CMK (cell line): Measurements from ENCODE around the gene FGF8.

Source experiments
- DNase-seq: peaks from one replicate; pipeline ENCODE4 v3.0.0-alpha.2; 2010; ENCODE audit warnings: low read depth

FGF8 gene

DNA sequence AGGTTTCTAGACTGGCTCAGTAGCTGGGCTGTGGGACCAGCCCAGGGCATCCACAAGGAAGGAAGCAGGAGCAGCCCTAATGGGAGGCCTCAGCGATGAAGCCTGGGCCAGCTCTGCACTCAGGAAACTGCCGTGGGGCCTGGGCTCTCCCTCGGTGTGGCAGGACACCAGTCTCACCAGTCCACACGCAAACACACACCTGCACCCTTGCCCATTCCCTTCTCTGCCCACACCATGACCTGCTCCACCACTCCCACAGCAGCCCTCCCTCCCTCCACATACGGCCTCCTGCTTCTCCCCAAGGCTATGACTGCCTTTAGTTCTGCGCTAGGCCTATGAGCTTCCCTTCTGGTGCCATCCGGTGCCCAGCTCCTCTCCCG lies 7.1 kb downstream of the FGF8 start:
- no peak for DNase-seq

DNA sequence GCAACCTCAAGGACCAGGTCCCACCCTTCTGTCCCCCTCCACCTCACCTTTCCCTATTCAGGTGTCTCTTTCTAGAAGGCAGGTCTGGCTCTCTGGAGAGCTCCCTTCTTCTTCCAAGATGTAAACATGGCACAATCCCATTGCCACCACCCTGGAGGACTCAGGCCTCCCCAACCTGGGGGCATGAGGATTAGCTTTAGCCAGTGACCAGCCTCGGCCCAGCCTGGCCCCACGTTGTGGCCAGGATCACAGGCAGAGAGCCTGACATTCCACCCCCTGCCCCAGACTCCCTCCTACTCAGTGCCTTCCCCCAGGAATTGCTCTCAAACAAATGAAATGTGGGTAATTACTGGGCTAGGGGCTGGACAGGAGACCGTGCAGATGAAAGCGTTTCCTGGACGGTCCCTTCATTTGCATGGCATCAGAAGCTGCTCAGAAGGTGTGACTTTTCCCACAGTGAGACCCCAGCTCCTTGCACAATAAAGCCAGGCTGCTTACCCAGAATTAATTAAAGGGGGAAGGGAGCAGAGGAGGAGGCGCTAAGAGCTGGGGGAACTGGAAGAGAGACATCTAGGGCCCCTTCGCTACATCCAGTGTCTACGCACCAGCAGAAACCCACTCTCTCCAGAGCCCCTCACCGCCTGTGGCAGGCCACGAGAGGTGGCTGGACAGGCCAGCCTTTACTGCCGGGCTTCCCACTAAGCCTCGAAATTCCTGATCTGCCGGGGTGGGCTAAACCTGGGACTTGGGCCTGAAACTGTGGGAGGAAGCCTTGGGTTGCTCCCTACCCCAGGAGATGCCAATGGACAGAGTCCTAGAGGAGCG lies 7.7 kb downstream of the FGF8 start:
- no peak for DNase-seq

DNA sequence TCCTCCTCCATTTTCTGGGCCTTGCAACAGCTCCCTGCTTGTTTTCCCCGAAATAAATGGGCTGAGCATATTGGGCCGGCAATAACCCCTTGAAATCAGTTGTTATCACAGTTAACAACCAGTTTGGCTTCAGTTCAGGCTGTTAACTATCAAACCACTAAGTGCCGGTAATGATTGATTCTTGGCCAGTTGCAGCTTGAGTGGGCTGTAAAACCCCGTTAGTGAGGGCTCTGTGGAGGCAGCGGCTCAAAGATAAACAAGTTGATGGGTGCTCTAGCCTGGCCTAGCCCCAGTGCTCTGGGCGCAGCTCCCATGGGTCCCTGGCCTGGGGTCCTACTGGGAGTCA lies 8.3 kb downstream of the FGF8 start:
- no peak for DNase-seq

DNA sequence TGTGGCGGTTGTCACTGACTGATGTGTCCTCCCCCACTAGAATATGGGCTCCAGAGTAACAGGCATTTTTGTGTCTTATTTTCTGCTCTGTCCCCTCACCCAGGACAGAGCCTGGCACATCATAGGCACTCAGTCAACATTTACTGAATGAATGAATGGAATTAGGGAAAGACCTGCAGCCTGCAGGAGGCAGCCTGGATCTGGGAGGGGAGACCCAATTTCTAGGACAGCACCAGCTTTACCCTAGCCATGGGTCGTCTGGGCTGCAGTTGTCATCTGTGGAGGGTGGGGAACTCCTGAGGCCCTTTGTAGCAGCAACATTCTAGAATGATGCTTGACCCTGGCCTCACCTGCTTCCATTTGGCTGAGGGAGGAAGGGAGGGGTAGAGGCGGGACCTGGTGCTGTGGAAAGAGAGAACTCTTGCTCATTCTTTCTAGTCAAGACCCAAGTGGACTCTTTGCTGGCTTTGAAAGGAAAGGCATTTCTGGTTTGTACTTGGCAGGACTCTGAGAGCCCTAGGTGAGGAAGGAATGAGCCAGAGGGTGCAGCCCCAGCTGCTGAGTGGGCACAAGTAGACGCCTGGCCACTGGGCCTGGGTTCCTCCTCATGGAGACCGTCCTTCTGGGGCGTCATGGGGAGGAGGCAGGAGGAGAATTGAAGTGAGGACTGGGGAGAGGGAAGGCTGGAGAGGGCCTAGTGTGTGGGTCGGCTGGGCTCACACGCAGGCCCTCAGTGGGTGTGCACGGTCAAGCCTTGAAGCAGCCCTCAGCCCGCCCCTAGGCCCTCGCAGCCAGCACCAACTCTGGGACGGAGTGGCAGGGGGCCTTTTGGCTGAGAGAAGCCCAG lies 8.9 kb downstream of the FGF8 start:
- no peak for DNase-seq

GRCh38 chr10:101766306-101766705 lies 9.6 kb downstream of the FGF8 start:
- DNase-seq, result no peak

GRCh38 chr10:101763141-101763846 lies 12.6 kb downstream of the FGF8 start:
- DNase-seq, result no peak

- DNase-seq, result no peak
Measured at GRCh38 chr10:101762736-101763135, 13.2 kb downstream of the FGF8 start.

DNA sequence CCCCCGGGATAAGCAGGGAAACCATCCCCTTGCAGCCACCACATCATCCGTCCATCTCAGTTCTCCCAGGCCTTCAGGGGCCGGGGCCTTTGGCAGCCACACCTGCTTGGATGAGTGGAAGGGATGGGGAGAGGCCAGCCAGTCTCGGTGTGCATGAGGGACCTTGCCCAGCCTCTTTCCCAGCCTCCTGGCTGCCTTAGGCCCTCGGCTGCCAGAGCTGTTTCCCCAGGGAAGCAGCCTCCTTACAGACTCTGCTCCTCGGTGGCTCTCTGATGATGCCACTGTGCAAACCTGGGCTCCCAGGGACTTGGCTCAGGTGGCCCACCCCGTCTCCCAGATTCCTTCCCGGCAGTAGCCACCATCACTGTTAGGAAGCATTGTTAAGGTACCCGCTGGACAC lies 14.7 kb downstream of the FGF8 start:
- no peak for DNase-seq

DNA sequence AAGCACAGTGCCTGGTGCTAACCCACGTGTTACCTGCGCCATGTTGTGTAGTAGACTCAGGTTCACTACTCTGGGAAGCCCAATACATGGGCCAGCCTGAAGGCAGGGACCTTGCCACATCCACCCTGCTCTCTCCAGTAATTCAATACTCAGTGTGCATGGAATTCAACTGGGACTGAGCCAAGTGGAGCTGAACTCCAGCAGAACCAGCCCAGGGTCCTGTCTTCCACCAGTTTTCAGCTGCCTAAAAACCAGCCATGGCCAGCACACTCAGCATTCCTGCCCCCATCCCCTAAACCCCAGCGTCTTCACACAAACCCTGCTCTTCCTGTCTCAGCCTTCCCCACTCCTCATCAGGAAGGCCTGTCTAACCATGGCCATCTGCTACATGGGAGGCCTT lies 15.4 kb downstream of the FGF8 start:
- no peak for DNase-seq

DNA sequence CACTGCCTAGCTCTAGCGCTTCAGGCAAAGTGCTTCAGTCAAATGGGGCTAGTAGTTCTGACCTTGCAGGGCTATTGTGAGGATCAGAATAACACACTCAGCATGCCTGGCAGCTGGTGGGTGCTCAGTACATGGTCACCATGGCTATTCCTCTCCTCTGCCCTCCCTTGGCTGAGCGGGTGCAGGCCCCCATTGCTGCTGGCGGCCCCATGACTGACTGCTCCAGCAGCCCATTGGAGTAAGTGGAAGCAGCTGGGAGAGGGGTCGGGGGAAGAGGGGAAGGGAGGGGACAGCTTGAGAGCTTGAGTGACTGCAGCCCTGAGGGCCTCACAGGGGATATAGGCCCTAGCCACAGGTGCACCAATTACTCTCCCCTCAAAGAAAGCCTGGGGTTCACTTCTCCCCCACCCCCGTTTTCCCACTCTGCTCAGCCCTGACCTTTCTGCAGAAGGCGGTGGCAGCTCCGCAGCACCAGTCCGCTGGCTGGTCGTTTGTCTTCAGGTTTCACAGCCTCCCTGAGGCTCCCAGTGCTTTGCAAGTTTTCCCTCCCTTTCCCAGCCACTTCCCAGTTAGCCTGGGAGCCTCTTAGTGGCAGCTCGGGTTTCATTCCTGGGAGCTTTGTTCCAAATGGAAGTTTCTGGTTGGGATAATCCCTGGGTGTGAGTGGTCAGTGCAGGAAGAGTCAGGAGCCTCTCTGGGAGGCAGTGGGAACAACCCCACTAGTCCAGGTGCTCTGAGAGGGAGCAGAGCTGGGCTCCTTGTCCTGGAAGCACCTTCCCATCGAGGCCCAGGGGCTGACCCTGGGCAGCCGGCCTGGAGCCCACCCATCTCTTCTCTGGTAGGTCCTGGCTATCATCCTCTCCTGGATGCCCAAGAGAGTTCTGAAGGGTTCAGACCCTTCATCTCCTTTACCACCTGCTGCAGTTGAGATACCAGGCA lies 16.3 kb downstream of the FGF8 start:
- DNase-seq, result no peak

- DNase-seq, result no peak
Measured at GRCh38 chr10:101758858-101759257, 17.1 kb downstream of the FGF8 start.

DNA sequence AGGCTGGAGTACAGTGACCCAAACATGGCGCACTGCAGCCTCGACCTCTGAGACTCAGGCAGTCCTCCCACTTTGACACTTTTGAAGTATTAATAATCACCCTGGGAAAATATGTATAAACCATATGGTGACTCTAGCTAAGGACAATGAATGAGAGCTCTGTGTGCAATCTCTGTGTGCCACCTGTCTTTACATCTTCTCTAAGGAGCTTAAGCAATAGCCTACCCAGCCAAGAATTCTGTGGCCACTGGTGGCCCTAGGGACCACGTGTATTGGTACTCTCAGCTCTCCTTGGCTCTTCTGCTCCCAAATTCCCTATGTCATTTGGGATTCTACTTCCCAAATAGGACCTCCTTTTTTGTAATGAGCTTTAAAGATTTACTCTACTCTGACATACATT lies 23.7 kb downstream of the FGF8 start:
- DNase-seq, result no peak

- no peak for DNase-seq
Measured at GRCh38 chr10:101749047-101750016, 26.6 kb downstream of the FGF8 start.

DNA sequence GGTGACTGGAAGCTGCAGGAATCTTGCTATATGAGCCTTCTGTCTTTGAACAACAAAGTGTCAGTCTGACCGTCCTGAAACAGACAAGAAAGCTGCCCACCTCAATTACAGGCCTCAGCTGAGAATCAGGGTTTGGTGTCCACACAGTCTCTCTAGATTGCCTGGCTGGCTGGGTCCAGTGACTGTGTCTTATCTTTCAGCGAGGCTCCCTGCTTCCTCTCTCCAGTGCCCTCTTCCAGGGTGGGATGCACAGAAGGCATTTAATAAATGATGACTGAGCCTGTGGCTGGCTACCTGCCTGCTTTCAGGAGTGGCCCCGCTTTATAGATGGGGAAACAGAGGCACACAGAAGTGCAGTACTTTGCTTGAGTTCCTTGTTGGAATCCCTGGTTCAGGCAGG lies 27.4 kb downstream of the FGF8 start:
- no peak for DNase-seq

- no peak for DNase-seq
Measured at GRCh38 chr10:101745074-101745696, 30.7 kb downstream of the FGF8 start.

GRCh38 chr10:101744267-101744666 lies 31.6 kb downstream of the FGF8 start:
- DNase-seq, result no peak

- DNase-seq, result no peak
Measured at GRCh38 chr10:101741938-101742337, 34.0 kb downstream of the FGF8 start.

DNA sequence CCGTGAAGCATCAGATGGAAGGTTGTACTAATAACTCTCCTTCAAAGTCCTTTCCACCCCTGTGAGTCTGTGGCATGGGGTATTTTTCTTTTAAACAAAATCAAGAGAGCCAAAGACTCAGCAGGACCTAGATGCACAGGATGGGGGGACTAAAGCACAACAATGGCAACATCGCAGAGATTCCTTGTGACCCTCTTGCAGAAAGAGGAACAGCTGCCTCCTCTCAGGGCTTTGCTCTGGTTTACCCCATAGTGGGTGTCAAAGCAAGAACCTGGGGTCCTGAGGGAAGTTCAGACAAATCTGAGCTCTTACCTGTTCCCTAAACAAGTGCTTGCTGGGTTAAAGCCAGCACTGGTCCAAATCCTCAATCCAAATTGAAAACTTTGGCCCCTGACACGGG lies 39.2 kb downstream of the FGF8 start:
- no peak for DNase-seq

- DNase-seq, result no peak
Measured at GRCh38 chr10:101732096-101732495, 43.8 kb downstream of the FGF8 start.

DNA sequence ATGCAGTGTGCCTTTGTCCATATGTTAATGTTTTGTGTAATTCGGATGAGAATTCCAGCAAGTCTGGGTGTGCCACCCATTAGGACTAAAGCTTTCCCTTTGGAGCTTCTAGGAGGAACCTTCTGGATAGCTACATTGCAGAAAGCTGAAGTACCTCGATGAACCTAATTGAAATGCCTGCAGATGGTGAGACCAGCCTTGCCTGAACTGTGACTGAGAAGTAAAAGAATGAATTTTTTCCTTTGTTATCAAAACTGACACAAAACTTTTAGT lies 49.9 kb downstream of the FGF8 start:
- DNase-seq, result no peak
